HCT116 (cell line): Measurements from ENCODE around the gene CA4. TPM values are rescaled to one million over a fixed set of nuclear protein-coding genes. Genes with fewer than 3 reads are reported as not detected.
"Not testable (repeated sequence)": the region's sequence is repeated elsewhere in the genome, so short reads cannot be mapped to it uniquely, and the experiment has no call there.

Experiments used
- ATAC-seq: fragments of 200-7000 bp; cut with Tn5 transposase; 2 replicates; pipeline ENCODE4 v1.9.1; 2020; ENCODE audit warnings: mild to moderate bottlenecking, moderate library complexity
- BruUV-seq: library from RNA; stranded (reverse); fragments of 400-500 nt; replicated peaks from 2 replicates; lab custom pipeline; 2021; lab: Mats Ljungman, UMichigan
- CTCF ChIA-PET: fragments of 300-600 bp; sonication (Branson Sonifier 250); formaldehyde crosslinking; loops from one replicate; lab custom pipeline; 2021; ENCODE audit warnings: antibody characterized with exemption; lab: Charles Lee
- POLR2A ChIA-PET: fragments of 300-600, 350-600 bp; sonication (Branson Sonifier 250); formaldehyde crosslinking; loops from one replicate; lab custom pipeline; 2021; ENCODE audit warnings: antibody characterized with exemption; lab: Charles Lee
- RAD21 ChIA-PET, 2 experiments: fragments of 300-600 bp; sonication (Branson Sonifier 250); formaldehyde crosslinking; loops; one replicate each; lab custom pipeline; 2023; ENCODE audit warnings: low total read pairs in 2 of 2; ENCODE audit not compliant: uncharacterized antibody in 2 of 2, unreplicated experiment in 2 of 2, low non-redundant PET in 1 of 2; lab: Charles Lee
- DNase-seq: peaks from one replicate; pipeline ENCODE4 v3.0.0-alpha.2; 2010; ENCODE audit warnings: low read depth, low spot score
- H2AFZ ChIP-seq: fragments of 200-600 bp; shearing (Covaris generic), sonication (generic); 2 replicates; pipeline ENCODE4 v1.6.1; 2017; ENCODE audit warnings: low read depth, mixed run types, mixed read lengths, antibody characterized with exemption, low read length; ENCODE audit not compliant: poor library complexity, severe bottlenecking
- H3K27ac ChIP-seq: 2 replicates; pipeline ENCODE4 v1.5.1; 2012; ENCODE audit warnings: low read depth, low read length
- H3K27me3 ChIP-seq: fragments of 200-600 bp; sonication (generic); 2 replicates; pipeline ENCODE4 v1.6.1; 2016; ENCODE audit warnings: mixed run types, low read length, mixed read lengths; ENCODE audit not compliant: insufficient read depth
- H3K36me3 ChIP-seq, 2 experiments: fragments of 200-500 bp in 1 of 2; fragments of 200-600 bp in 1 of 2; sonication (Bioruptor generic) in 1 of 2; sonication (generic) in 1 of 2; 2 replicates each; pipeline versions ENCODE4 v1.5.1 to v1.6.1; 2014 to 2016; ENCODE audit warnings: low read length in 2 of 2, inconsistent platforms in 1 of 2, mixed read lengths in 1 of 2, mixed run types in 1 of 2; ENCODE audit not compliant: insufficient read depth in 2 of 2, control insufficient read depth in 1 of 2
- H3K4me1 ChIP-seq, 2 experiments: fragments of 200-600 bp in 1 of 2; sonication (generic) in 1 of 2; 2 replicates each; pipeline versions ENCODE4 v1.5.1 to v1.6.1; 2012 to 2017; ENCODE audit warnings: low read length in 2 of 2, inconsistent platforms in 1 of 2, mild to moderate bottlenecking in 1 of 2, mixed read lengths in 1 of 2, mixed run types in 1 of 2, moderate library complexity in 1 of 2; ENCODE audit not compliant: insufficient read depth in 2 of 2, control insufficient read depth in 1 of 2
- H3K4me2 ChIP-seq: fragments of 200-600 bp; sonication (generic); 2 replicates; pipeline ENCODE4 v1.6.1; 2017; ENCODE audit warnings: mixed run types, low read length, mixed read lengths
- H3K4me3 ChIP-seq, 2 experiments: fragments of 200-600 bp in 1 of 2; sonication (generic) in 1 of 2; replicated peaks in 1 of 2; 2 replicates each; pipeline ENCODE4 v1.5.1; 2011 to 2016; ENCODE audit warnings: low read length in 2 of 2, control low read depth in 1 of 2, low read depth in 1 of 2, mild to moderate bottlenecking in 1 of 2, mixed read lengths in 1 of 2, mixed run types in 1 of 2
- H3K79me2 ChIP-seq: fragments of 200-600 bp; sonication (generic); 2 replicates; pipeline ENCODE4 v1.6.1; 2017; ENCODE audit warnings: mild to moderate bottlenecking, mixed run types, low read length, moderate library complexity, mixed read lengths; ENCODE audit not compliant: insufficient read depth
- H3K9ac ChIP-seq: fragments of 200-600 bp; sonication (generic); 2 replicates; pipeline ENCODE4 v1.6.1; 2016; ENCODE audit warnings: low read length, mixed read lengths
- H3K9me2 ChIP-seq: fragments of 200-600 bp; sonication (generic), shearing (Covaris generic); 2 replicates; pipeline ENCODE4 v1.6.1; 2017; ENCODE audit warnings: mixed run types, mild to moderate bottlenecking, moderate library complexity; ENCODE audit not compliant: insufficient read depth
- H3K9me3 ChIP-seq, 2 experiments: fragments of 200-500 bp in 1 of 2; fragments of 200-600 bp in 1 of 2; sonication (Bioruptor generic) in 1 of 2; sonication (generic) in 1 of 2; 2 replicates each; pipeline ENCODE4 v1.6.1; 2014 to 2017; ENCODE audit warnings: low read length in 2 of 2, mixed read lengths in 2 of 2, inconsistent platforms in 1 of 2, low read depth in 1 of 2, mild to moderate bottlenecking in 1 of 2, mixed run types in 1 of 2, moderate library complexity in 1 of 2; ENCODE audit not compliant: control insufficient read depth in 1 of 2, insufficient read depth in 1 of 2
- H4K20me1 ChIP-seq: fragments of 200-600 bp; sonication (generic), shearing (Covaris generic); 2 replicates; pipeline ENCODE4 v1.6.1; 2017; ENCODE audit warnings: mixed run types, mild to moderate bottlenecking, moderate library complexity; ENCODE audit not compliant: insufficient read depth
- EGR1 ChIP-seq: IDR thresholded peaks from 2 replicates; pipeline ENCODE4 v1.6.1; 2012; ENCODE audit warnings: low read depth
- EZH2phosphoT487 ChIP-seq: fragments of 200-600 bp; IDR thresholded peaks from 2 replicates; pipeline ENCODE4 v1.6.1; 2018; ENCODE audit warnings: antibody characterized with exemption, borderline replicate concordance
- REST ChIP-seq: IDR thresholded peaks from 2 replicates; pipeline ENCODE4 v1.6.1; 2012; ENCODE audit warnings: low read depth
- SIN3A ChIP-seq: IDR thresholded peaks from 2 replicates; pipeline ENCODE4 v1.6.1; 2012; ENCODE audit warnings: low read depth
- TCF7L2 ChIP-seq: IDR thresholded peaks from 2 replicates; pipeline ENCODE4 v1.7.0; 2011; ENCODE audit warnings: borderline replicate concordance, inconsistent platforms; ENCODE audit not compliant: insufficient read depth, insufficient read length; ENCODE audit errors: extremely low read depth
- ZBTB33 ChIP-seq: IDR thresholded peaks from 2 replicates; pipeline ENCODE4 v1.6.1; 2011; ENCODE audit warnings: mild to moderate bottlenecking, low read length, moderate library complexity; ENCODE audit not compliant: insufficient replicate concordance; ENCODE audit errors: extremely low read depth
- ZFX ChIP-seq: fragments of 450-650 bp; IDR thresholded peaks from 2 replicates; pipeline ENCODE4 v1.6.1; 2017
- intact Hi-C: fragments of 100-400 bp; cut with micrococcal nuclease; formaldehyde crosslinking; loops from 2 replicates; pipeline ENCODE4 v1.10.0; 2022
- total RNA-seq: library from RNA; stranded (reverse); gene quantifications from one replicate; pipeline ENCODE4 v1.2.1, GENCODE V29; 2021; ENCODE audit not compliant: unreplicated experiment

CA4 gene
- total RNA-seq, 1 experiment from 2014 or later: 0.20 TPM

GRCh38 chr17:60119807-60120748 is 29.7 kb upstream of the CA4 start:
- H3K36me3 ChIP-seq, H3K79me2 ChIP-seq, H2AFZ ChIP-seq, CTCF ChIA-PET, H3K4me3 ChIP-seq, H3K9me2 ChIP-seq, RAD21 ChIA-PET, H3K27me3 ChIP-seq, intact Hi-C loops, POLR2A ChIA-PET, BruUV-seq, H3K27ac ChIP-seq, H4K20me1 ChIP-seq, H3K4me2 ChIP-seq, DNase-seq, H3K4me1 ChIP-seq, H3K9ac ChIP-seq, H3K9me3 ChIP-seq: not testable (repeated sequence)
- ATAC-seq: peak; percentile 79

- no peaks in the 10 kb centered on the region for H3K79me2 ChIP-seq
- CTCF ChIA-PET: interaction anchor here (1.0 to 1.2 kb wide), 2 partner anchors 14 to 473 kb away, joined by 3 read pairs; partner anchors contain the start of gene PPM1D
- peak; percentile 41; the same call in 1 of the 2 replicates for ATAC-seq
These were observed 22.4 kb upstream of the CA4 start for GRCh38 chr17:60127068-60128064.

More at GRCh38 chr17:60127068-60128064, 22.4 kb upstream of the CA4 start:
- H3K4me3 ChIP-seq: no peak overlapping the region
- TF ChIP-seq REST: no peak
- TF ChIP-seq EZH2phosphoT487: no peak
- no peak for TF ChIP-seq EGR1
- TF ChIP-seq SIN3A: no peak
- no peak for TF ChIP-seq ZBTB33
- TF ChIP-seq TCF7L2: no peak
- TF ChIP-seq ZFX: no peak
- TF ChIP-seq, all 23 proteins: peak for 0
- H3K4me2 ChIP-seq: no peak overlapping the region
- H4K20me1 ChIP-seq: no peaks in the 10 kb centered on the region
- no peaks in the 10 kb centered on the region for H3K9me2 ChIP-seq
- ChIA-PET POLR2A (no interaction called here), RAD21 (no interaction called here)
- no TSS peak for BruUV-seq
- no peaks in the 10 kb centered on the region for H3K36me3 ChIP-seq
- H3K27ac ChIP-seq: no peak overlapping the region
- H3K4me1 ChIP-seq: no peaks in the 10 kb centered on the region
- intact Hi-C loops: no loop called here
- no peaks in the 10 kb centered on the region for H3K27me3 ChIP-seq
- H3K9ac ChIP-seq: no peak overlapping the region
- no peak for DNase-seq
- no peaks in the 10 kb centered on the region for H3K9me3 ChIP-seq
- no peak overlapping the region for H2AFZ ChIP-seq
